GM12892 (cell line): ENCODE results near the gene PYGO1. TPM values are rescaled to one million over a fixed set of nuclear protein-coding genes. Genes with fewer than 3 reads are reported as not detected.

Source experiments
- DNase-seq: peaks from one replicate; pipeline ENCODE4 v3.0.0; 2011; ENCODE audit not compliant: insufficient read length
- FAIRE-seq: peaks from 2 replicates; lab custom pipeline; 2011; peaks lifted over from hg19 to GRCh38; lab: Jason Lieb, UNC
- POLR2A ChIP-seq: IDR thresholded peaks from 2 replicates; pipeline ENCODE4 v1.6.1; 2011; ENCODE audit warnings: low read depth, low read length, control low read depth
- POLR2AphosphoS5 ChIP-seq: IDR thresholded peaks from 2 replicates; pipeline ENCODE4 v1.6.1; 2011; ENCODE audit warnings: low read depth, low read length, control low read depth
- TAF1 ChIP-seq: IDR thresholded peaks from 2 replicates; pipeline ENCODE4 v1.6.1; 2011; ENCODE audit warnings: low read depth, mild to moderate bottlenecking, control low read depth, low read length, borderline replicate concordance
- polyA plus RNA-seq: library from polyadenylated mRNA; unstranded; fragments of >200 nt; gene quantifications from one replicate; pipeline ENCODE4 v1.2.1, GENCODE V29; 2012; ENCODE audit warnings: missing spikeins, inconsistent platforms; ENCODE audit not compliant: missing spikeins

The PYGO1 gene, protein sequence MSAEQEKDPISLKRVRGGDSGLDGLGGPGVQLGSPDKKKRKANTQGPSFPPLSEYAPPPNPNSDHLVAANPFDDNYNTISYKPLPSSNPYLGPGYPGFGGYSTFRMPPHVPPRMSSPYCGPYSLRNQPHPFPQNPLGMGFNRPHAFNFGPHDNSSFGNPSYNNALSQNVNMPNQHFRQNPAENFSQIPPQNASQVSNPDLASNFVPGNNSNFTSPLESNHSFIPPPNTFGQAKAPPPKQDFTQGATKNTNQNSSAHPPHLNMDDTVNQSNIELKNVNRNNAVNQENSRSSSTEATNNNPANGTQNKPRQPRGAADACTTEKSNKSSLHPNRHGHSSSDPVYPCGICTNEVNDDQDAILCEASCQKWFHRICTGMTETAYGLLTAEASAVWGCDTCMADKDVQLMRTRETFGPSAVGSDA
- not detected for polyA plus RNA-seq

DNA sequence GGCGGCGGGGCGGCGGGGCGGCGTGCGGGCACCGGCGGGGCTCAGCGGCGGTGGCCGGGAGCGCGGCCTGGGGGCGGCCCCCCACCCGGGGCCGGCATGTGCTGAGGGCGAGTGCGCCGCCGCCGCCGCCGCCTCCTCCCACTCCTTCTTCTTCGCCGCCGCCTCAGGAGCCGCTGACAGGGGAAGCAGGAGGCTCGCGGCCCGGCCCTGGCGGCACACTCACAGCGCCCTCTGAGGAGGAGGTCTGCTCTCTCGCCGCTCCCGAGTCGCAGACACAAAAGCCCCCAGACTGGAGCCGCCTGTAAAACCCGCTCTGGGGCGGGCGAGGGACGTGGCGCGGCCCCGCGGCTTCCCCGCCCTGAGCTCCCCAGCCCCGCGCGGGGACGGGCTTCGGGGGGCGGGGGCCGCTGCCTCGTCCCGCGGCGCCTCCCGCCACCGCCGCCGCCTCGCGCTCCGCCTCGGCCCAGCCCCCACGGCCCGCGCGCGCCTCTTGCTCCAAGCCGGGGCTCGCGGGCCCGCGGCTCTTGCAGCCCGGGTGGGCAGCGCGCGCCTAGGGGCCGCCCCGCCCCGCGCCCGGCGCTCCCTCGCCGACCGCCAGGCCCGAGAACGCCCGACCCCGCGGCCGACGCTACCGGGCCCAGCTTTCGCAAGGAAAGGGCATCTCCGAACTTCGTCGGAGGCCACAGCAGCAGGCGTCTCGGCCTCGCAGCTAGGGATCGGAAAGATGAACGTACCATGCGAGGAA lies at the start of gene PYGO1:
TSS of gene PYGO1 (minus strand) at position 276 of the 745 bp plus-strand sequence. CDS start 462 bp downstream, outside the sequence.
- DNase-seq, result peak; percentile 46
- no peak for TF ChIP-seq POLR2A
- TF ChIP-seq POLR2AphosphoS5, result no peak
- no peak for FAIRE-seq

DNA sequence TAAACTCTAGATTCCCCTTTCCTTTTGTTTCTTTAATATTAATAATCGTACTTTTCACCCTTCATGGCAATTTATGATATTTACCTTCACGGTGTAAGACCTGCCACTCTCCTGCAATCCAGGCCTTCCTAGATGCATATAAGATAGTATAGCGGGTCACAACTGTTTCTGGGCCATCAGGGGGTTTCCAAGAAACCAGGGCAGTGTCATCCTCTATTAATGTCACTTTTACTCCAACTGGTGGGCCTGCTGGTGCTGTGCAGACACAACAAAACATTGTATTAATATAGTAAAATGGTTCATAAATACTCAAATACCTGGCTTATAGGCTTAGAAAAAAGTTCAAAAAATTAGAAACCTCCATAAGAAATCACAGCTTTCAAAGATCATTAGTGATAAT lies 48.9 kb upstream of the PYGO1 start:
- no peak for DNase-seq
- TF ChIP-seq POLR2A (no peak), POLR2AphosphoS5 (no peak), TAF1 (no peak)
- no peak for FAIRE-seq

DNA sequence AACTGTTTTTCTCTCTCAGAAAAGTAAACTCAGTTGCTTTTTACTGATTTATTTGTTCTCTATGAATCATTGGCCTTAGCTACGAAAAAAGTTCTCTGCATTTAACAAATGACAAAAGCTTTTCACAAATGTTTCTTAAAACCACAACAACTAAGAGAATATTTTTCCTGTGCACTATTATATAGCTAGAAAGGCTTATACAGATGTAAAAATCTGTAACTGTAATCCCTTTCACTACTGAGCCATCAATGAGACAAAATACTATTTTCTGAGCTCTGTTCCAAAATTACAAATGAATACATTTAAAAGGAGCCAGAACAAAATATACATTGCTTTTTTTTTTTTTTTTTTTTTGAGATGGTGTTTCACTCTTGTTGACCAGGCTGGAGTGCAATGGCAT lies 45.6 kb upstream of the PYGO1 start:
- TF ChIP-seq POLR2AphosphoS5 (no peak), TAF1 (no peak), POLR2A (no peak)
- FAIRE-seq (no peak), DNase-seq (no peak)

DNA sequence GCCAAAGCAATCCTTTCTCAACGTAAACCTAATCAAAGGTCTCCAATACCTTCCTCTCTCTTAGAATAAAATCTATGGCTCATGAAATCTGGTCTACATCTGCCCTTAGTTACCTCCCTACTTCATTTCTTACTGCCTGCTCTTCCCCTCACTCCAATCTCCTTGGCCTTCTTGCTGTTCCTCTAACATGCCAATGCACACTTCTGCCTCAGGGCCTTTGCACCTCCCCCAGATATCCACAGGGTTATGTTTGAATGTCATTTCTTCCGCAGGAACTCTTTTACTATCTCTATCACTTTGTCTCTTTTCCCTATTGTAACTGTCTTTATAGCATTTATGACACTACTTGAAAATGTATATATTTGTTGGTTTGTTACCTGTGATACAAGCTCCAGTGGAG lies 44.3 kb upstream of the PYGO1 start:
- no peak for FAIRE-seq
- no peak for DNase-seq
- TF ChIP-seq POLR2AphosphoS5 (no peak), POLR2A (no peak), TAF1 (no peak)

DNA sequence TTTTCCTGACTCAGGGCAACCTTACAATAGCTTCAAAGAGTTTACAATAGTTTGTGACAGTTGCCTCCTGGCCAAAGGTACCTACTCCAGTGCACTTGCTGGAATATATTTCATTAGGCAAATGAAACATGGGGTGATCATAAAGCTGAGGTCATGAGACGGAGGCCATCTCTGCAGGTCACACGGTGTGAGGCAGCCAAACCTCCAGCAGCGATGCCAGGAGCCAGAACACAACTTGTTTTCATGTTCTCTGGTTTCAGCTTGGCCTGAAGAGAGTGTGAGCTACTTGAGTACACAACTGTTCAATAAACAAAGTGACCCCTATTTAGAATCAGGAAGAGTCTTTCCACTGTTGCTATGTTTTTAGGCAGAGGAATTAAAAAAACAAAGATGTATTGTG lies 42.7 kb upstream of the PYGO1 start:
- FAIRE-seq (no peak), DNase-seq (no peak)
- no peak for TF ChIP-seq POLR2AphosphoS5

DNA sequence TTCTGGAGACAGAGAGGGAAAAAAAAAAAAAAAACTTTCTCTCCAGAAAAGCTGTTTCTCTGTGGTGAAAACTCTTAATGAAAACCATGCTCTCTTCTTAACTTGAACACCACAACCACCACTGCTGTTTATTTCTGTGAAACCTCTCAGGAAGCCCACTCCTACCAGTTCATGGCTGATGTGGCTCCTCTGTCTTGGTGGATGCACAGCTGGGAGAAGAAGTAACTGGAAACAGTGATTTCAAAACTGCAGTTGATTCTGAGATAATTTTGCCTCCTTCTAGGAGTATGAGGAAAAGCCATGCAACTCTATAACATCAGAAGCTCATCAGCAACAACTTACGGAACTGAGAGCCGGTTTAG lies 40.2 kb upstream of the PYGO1 start:
- no peak for DNase-seq
- no peak for TF ChIP-seq POLR2A
- TF ChIP-seq POLR2AphosphoS5, result no peak
- FAIRE-seq, result no peak

DNA sequence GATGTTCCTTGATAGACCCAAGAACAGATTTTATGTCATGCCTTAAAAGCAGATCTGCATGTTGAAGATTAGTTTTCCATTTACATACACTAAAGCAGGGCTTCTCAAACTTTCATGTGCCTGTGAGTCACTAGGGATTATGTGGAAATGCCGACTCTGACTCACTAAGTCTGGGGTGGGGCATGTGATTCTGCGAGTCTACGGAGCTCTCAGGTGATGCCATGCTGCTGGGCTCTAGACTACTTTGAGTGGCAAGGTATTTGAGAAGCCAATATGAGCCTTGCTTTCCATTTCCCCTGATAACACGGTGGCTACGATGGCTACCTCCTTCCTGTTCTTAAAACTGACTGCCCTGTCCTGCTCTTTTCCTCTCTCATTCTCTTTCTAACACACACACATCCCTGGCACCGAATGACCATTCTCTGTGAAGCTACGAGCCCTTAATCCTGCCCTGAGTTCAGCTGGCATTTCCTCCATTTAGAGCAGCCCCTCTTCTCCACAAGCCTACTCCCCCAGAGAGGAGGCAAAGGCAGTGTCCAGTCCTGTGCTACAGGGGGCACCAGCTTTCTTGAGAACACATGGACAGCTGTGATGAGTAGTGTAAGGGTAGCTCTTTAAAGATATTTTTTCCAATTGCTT lies 39.7 kb upstream of the PYGO1 start:
- DNase-seq, result no peak
- FAIRE-seq, result no peak

DNA sequence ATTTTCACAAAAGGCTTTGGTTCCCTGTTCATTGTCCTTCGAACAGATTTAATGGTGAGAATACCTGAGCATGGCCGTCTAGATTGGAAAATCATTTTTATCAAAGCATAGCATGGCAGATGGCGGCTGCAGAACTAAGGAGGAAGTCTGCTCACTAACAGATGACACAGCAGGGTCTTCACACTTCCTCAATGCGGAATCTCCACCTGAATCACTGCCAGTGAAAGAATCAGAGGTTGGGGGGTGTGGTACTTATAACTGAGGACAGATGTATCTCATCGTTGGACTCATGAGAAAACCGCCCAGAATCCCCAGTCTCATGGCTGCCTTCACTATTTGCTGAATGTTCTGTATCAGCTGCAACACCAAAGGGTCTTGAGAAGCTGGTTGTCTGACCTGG lies 31.6 kb upstream of the PYGO1 start:
- FAIRE-seq (no peak), DNase-seq (no peak)
- TF ChIP-seq POLR2AphosphoS5 (no peak), TAF1 (no peak), POLR2A (no peak)

More for the DNA sequence above, 39.7 kb upstream of the PYGO1 start:
- no peak for TF ChIP-seq POLR2A
- no peak for TF ChIP-seq TAF1
- TF ChIP-seq POLR2AphosphoS5, result no peak

DNA sequence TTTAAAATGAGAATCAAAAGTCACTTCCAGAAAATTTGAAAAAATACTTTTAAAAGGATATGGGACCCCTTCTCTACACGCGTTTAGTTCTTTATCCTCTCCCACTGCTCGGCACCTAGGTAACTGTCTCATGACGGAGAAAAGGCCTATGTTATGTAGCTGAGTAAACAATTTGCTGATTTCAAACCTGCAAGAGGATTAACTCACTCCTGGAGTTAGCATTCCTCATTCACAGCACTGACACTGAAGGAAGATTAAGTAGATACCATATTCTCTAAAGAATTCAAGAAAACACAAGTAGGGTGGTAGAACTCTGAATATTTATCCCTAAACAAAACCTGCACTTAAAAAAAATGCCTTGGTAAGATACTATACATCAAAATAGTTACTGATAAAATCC lies 30.2 kb upstream of the PYGO1 start:
- no peak for FAIRE-seq
- no peak for DNase-seq
- TF ChIP-seq POLR2A, result no peak
- TF ChIP-seq POLR2AphosphoS5, result no peak
- no peak for TF ChIP-seq TAF1

DNA sequence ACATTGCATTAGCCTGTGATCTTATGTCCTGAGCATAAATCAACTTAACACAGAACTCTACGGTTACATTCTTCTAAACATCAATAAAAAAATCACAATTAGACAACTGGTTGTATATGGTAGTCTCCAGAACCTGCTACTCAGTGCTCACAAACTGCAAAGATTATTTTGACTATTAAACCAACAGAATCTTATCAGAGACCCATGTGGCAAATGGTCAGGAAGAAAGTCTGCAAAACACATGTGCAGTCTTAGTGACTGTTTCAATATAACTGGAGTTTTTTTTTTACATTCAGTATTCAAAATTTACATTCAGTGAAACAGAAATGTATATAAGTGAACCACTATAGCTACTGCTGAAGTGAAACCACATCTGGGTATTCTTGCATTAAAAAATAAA lies 27.3 kb upstream of the PYGO1 start:
- no peak for FAIRE-seq
- TF ChIP-seq POLR2AphosphoS5 (no peak), POLR2A (no peak), TAF1 (no peak)
- no peak for DNase-seq

DNA sequence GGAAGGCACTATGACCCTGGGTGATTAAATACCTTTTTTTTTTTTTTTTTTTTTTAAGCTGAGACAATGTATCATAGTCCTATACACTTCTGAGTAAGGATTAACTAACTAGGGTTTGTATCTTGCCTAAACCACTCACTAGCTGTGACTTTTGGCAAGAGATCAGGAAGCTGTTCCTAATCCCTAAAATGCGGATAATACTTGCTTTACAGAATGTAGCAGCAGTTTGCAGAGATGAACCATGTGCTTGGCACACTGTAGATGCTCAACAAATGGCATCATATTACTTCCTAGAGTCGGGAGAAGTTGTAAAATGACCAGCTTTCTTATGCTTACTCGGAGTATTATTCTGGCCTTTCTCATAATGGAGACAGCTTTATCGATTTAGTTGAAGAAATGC lies 25.6 kb upstream of the PYGO1 start:
- FAIRE-seq, result no peak
- DNase-seq, result no peak
- no peak for TF ChIP-seq TAF1
- TF ChIP-seq POLR2AphosphoS5, result no peak
- no peak for TF ChIP-seq POLR2A
